H1 (cell line): ENCODE measurements around the gene PKD1. TPM values are rescaled to one million over a fixed set of nuclear protein-coding genes. Genes with fewer than 3 reads are reported as not detected.

Experiments
- CTCF ChIA-PET: fragments of 300-600 bp; sonication (Branson Sonifier 250); formaldehyde crosslinking; loops from one replicate; lab custom pipeline; 2021; ENCODE audit not compliant: partially characterized antibody; lab: Charles Lee
- POLR2A ChIA-PET: fragments of 300-600 bp; sonication (Branson Sonifier 250); formaldehyde crosslinking; loops from one replicate; lab custom pipeline; 2021; ENCODE audit warnings: inconsistent platforms; ENCODE audit not compliant: partially characterized antibody; lab: Charles Lee
- DNase-seq, 2 experiments: peaks; one replicate each; pipeline versions ENCODE4 v3.0.0 to v3.0.0-alpha.2; 2010 to 2022; ENCODE audit warnings: low spot score in 2 of 2, low read depth in 1 of 2, mixed read lengths in 1 of 2
- FAIRE-seq: peaks from 2 replicates; lab custom pipeline; 2011; peaks lifted over from hg19 to GRCh38; lab: Jason Lieb, UNC
- H2AFZ ChIP-seq: 2 replicates; pipeline ENCODE4 v1.8.1; 2012; ENCODE audit warnings: low read length, inconsistent platforms
- H2AK5ac ChIP-seq: 2 replicates; pipeline ENCODE4 v1.6.1; 2013; ENCODE audit warnings: low read depth, low read length
- H2BK120ac ChIP-seq: replicated peaks from 2 replicates; pipeline ENCODE3; 2013; ENCODE audit warnings: low read depth, low read length, inconsistent platforms
- H2BK12ac ChIP-seq: 2 replicates; pipeline ENCODE4 v1.6.1; 2013; ENCODE audit warnings: low read depth, low read length
- H2BK15ac ChIP-seq: 2 replicates; pipeline ENCODE4 v1.6.1; 2013; ENCODE audit warnings: low read length
- H2BK20ac ChIP-seq: 2 replicates; pipeline ENCODE4 v1.6.1; 2013; ENCODE audit warnings: low read length
- H2BK5ac ChIP-seq: 2 replicates; pipeline ENCODE4 v1.6.1; 2013; ENCODE audit warnings: low read depth, low read length
- H3K14ac ChIP-seq: 2 replicates; pipeline ENCODE4 v1.6.1; 2013; ENCODE audit warnings: inconsistent platforms; ENCODE audit not compliant: insufficient read length
- H3K18ac ChIP-seq: 2 replicates; pipeline ENCODE4 v1.6.1; 2013; ENCODE audit warnings: low read length; ENCODE audit errors: extremely low read depth
- H3K23ac ChIP-seq: 2 replicates; pipeline ENCODE4 v1.6.1; 2013; ENCODE audit warnings: inconsistent platforms; ENCODE audit not compliant: insufficient read length
- H3K23me2 ChIP-seq: 2 replicates; pipeline ENCODE4 v1.6.1; 2013; ENCODE audit warnings: low read depth, low read length
- H3K27ac ChIP-seq: 2 replicates; pipeline ENCODE4 v1.6.1; 2011; ENCODE audit warnings: low read depth, low read length, inconsistent platforms
- H3K27me3 ChIP-seq, 4 experiments: replicated peaks in 1 of 4; 1 replicate in 1 of 4; 2 replicates in 3 of 4; pipeline versions ENCODE4 v1.6.1 to v1.8.1; 2011 to 2013; ENCODE audit warnings: low read length in 3 of 4, mild to moderate bottlenecking in 3 of 4, inconsistent platforms in 2 of 4, mixed read lengths in 2 of 4, moderate library complexity in 1 of 4; ENCODE audit not compliant: control insufficient read depth in 3 of 4, insufficient read depth in 3 of 4; ENCODE audit errors: extremely low read depth in 1 of 4
- H3K36me3 ChIP-seq, 4 experiments: 2 replicates each; pipeline versions ENCODE4 v1.6.1 to v1.8.1; 2011 to 2013; ENCODE audit warnings: mild to moderate bottlenecking in 4 of 4, low read length in 3 of 4, moderate library complexity in 2 of 4, control low read depth in 1 of 4, inconsistent platforms in 1 of 4; ENCODE audit not compliant: insufficient read depth in 4 of 4, control insufficient read depth in 2 of 4
- H3K4ac ChIP-seq: replicated peaks from 2 replicates; pipeline ENCODE3; 2013; ENCODE audit warnings: low read length, low read depth, mixed read lengths, inconsistent platforms; ENCODE audit not compliant: insufficient read length
- H3K4me1 ChIP-seq, 4 experiments: replicated peaks in 1 of 4; 1 replicate in 1 of 4; 2 replicates in 3 of 4; pipeline versions ENCODE4 v1.6.1 to v1.8.1; 2011 to 2013; ENCODE audit warnings: low read length in 3 of 4, inconsistent platforms in 2 of 4, mixed read lengths in 1 of 4; ENCODE audit not compliant: insufficient read depth in 4 of 4, control insufficient read depth in 3 of 4
- H3K4me2 ChIP-seq, 2 experiments: 2 replicates each; pipeline versions ENCODE4 v1.6.1 to v1.8.1; 2011 to 2013; ENCODE audit warnings: low read depth in 2 of 2, low read length in 2 of 2, control low read depth in 1 of 2, inconsistent platforms in 1 of 2, mild to moderate bottlenecking in 1 of 2; ENCODE audit not compliant: insufficient read depth in 1 of 2
- H3K4me3 ChIP-seq, 4 experiments: fragments of 200-600, 300-600 bp in 1 of 4; sonication (generic), shearing (Covaris generic), sonication (Bioruptor Twin) in 1 of 4; 2 replicates each; pipeline versions ENCODE4 v1.5.1 to v1.8.1; 2011 to 2016; ENCODE audit warnings: low read length in 4 of 4, low read depth in 3 of 4, control low read depth in 2 of 4, inconsistent platforms in 2 of 4, mild to moderate bottlenecking in 2 of 4, mixed read lengths in 1 of 4, moderate library complexity in 1 of 4; ENCODE audit not compliant: insufficient read depth in 2 of 4; ENCODE audit errors: extremely low read depth in 1 of 4
- H3K56ac ChIP-seq: replicated peaks from 2 replicates; pipeline ENCODE3; 2013; ENCODE audit warnings: low read depth, mild to moderate bottlenecking, mixed read lengths, low read length, inconsistent platforms; ENCODE audit not compliant: insufficient read length
- H3K79me1 ChIP-seq: 2 replicates; pipeline ENCODE4 v1.6.1; 2013; ENCODE audit warnings: low read depth, low read length, control low read depth
- H3K79me2 ChIP-seq, 2 experiments: 2 replicates each; pipeline versions ENCODE4 v1.6.1 to v1.8.1; 2012 to 2013; ENCODE audit warnings: low read length in 2 of 2, mild to moderate bottlenecking in 2 of 2, inconsistent platforms in 1 of 2; ENCODE audit not compliant: insufficient read depth in 2 of 2, control insufficient read depth in 1 of 2
- H3K9ac ChIP-seq, 4 experiments: replicated peaks in 1 of 4; 1 replicate in 1 of 4; 2 replicates in 3 of 4; pipeline versions ENCODE4 v1.6.1 to v1.8.1; 2011 to 2013; ENCODE audit warnings: low read depth in 3 of 4, low read length in 3 of 4, control low read depth in 2 of 4, mild to moderate bottlenecking in 2 of 4, moderate library complexity in 2 of 4, inconsistent platforms in 1 of 4; ENCODE audit errors: extremely low read depth in 1 of 4
- H3K9me3 ChIP-seq, 2 experiments: 2 replicates each; pipeline versions ENCODE4 v1.6.1 to v1.8.1; 2012 to 2013; ENCODE audit warnings: mild to moderate bottlenecking in 2 of 2, moderate library complexity in 2 of 2, control low read depth in 1 of 2, inconsistent platforms in 1 of 2, low read depth in 1 of 2, low read length in 1 of 2, mixed read lengths in 1 of 2; ENCODE audit not compliant: insufficient read depth in 2 of 2
- H4K20me1 ChIP-seq, 2 experiments: replicated peaks in 1 of 2; 2 replicates each; pipeline versions ENCODE3 to v1.8.1; 2011 to 2013; ENCODE audit warnings: inconsistent platforms in 2 of 2, low read length in 2 of 2, mild to moderate bottlenecking in 1 of 2; ENCODE audit not compliant: insufficient read depth in 2 of 2, control insufficient read depth in 1 of 2
- H4K5ac ChIP-seq: 2 replicates; pipeline ENCODE4 v1.6.1; 2013; ENCODE audit warnings: low read length, low read depth, mixed read lengths, inconsistent platforms; ENCODE audit not compliant: insufficient read length
- H4K8ac ChIP-seq: 2 replicates; pipeline ENCODE4 v1.8.0; 2013; ENCODE audit warnings: mild to moderate bottlenecking, moderate library complexity, low read length, inconsistent platforms; ENCODE audit not compliant: insufficient read depth; ENCODE audit errors: extremely low read depth
- H4K91ac ChIP-seq: replicated peaks from 2 replicates; pipeline ENCODE3; 2013; ENCODE audit warnings: low read length, mixed read lengths, inconsistent platforms; ENCODE audit not compliant: insufficient read length
- BCL11A ChIP-seq, 2 experiments: IDR thresholded peaks; one replicate each; pipeline ENCODE4 v1.6.1; 2011; ENCODE audit warnings: low read depth in 2 of 2, low read length in 2 of 2, mild to moderate bottlenecking in 2 of 2
- CBX5 ChIP-seq: fragments of 300-800, 300-1000 bp; sonication (generic); IDR thresholded peaks from 2 replicates; pipeline ENCODE4 v1.7.1; 2016; ENCODE audit warnings: antibody characterized with exemption, low read length, low read depth
- CEBPB ChIP-seq: IDR thresholded peaks from 2 replicates; pipeline ENCODE4 v1.6.1; 2012; ENCODE audit warnings: low read depth, low read length
- CHD2 ChIP-seq: IDR thresholded peaks from 2 replicates; pipeline ENCODE4 v1.6.1; 2012; ENCODE audit warnings: low read length, improper control_type of control experiment
- CREB1 ChIP-seq: IDR thresholded peaks from 2 replicates; pipeline ENCODE4 v1.6.1; 2012; ENCODE audit warnings: inconsistent platforms
- HDAC6 ChIP-seq: IDR thresholded peaks from one replicate; pipeline ENCODE4 v1.7.1; 2012; ENCODE audit warnings: low read depth, mild to moderate bottlenecking, inconsistent platforms, low read length, moderate library complexity
- KDM1A ChIP-seq: fragments of 200-600, 300-600 bp; sonication (generic); IDR thresholded peaks from 2 replicates; pipeline ENCODE4 v1.7.1; 2016; ENCODE audit warnings: mild to moderate bottlenecking, low read length, borderline replicate concordance
- SIRT6 ChIP-seq: IDR thresholded peaks from one replicate; pipeline ENCODE4 v1.7.1; 2012; ENCODE audit warnings: low read length, inconsistent platforms
- WGBS, 2 experiments: shearing (Covaris generic) in 1 of 2; methylation state at CpG; one replicate each; pipeline versions ENCODE4 v1.1.6 to v1.1.7; 2013 to 2015; ENCODE audit warnings: low lambda C conversion rate in 2 of 2, mixed read lengths in 2 of 2, inconsistent platforms in 1 of 2, low coverage in 1 of 2, missing lambda C conversion rate in 1 of 2; ENCODE audit not compliant: insufficient replicate concordance in 2 of 2, insufficient coverage in 1 of 2, insufficient read length in 1 of 2; ENCODE audit errors: extremely low coverage in 1 of 2, missing lambda C conversion rate in 1 of 2; 5-methylcytosine and 5-hydroxymethylcytosine counted together
- polyA plus RNA-seq, 7 experiments: library from polyadenylated mRNA; depleted of rRNA in 3 of 7; stranded (reverse) in 5 of 7; unstranded in 2 of 7; fragments of >200 nt in 5 of 7; fragments of 200-250 nt in 2 of 7; gene quantifications; 1 replicate in 5 of 7; 2 replicates in 1 of 7; 4 replicates in 1 of 7; pipeline versions ENCODE4 v1.2.1 to v1.2.3, GENCODE V29; 2011 to 2013; ENCODE audit warnings: missing spikeins in 2 of 7, mixed read lengths in 2 of 7
- total RNA-seq: library from RNA; stranded (reverse); fragmentation: NEBNext Ultra II Directional; extraction: Animal tissue kit (Norgen Biotek cat#: 25700); gene quantifications from 2 replicates; pipeline ENCODE4 v1.2.1, GENCODE V29; 2021

The PKD1 gene
- total and polyA plus RNA-seq, 2 of the 8 experiments (the other 6 are each of a cell fraction or from before 2014, with no cell fraction given): 40.6 to 52.7 TPM

DNA sequence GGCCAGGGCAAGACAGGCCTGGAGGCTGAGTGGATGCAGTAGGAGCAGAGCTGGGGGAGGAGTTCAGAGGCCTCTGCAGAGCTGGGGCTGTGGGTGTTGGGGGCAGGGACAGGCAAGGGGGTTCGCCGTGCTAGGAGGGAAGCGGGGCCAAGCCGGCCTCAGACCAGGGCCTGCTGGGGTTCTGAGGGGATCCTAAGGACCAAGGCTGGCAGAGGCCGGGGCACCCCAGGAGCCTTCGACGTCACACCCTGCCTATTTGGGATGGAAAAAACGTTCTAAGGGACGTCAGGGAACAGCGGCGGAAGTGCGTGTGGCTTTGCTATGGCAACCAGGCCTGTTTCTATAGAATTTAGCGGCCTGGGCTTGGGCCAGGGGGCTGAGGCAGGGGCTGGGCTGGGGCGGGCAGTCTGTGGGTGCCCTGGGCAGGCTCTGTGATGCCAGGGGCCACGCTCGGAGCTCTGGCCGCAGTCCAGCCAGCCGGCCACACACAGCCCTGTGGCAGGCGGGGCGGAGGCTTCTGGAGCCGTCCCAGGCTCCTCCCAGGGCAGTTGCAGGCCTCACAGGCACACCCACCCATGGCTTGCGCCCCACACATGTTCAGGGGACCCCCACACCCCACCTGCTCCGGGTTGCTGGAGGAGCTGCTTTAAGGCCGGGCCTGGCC lies 23.6 kb upstream of the PKD1 start:
- H3K27ac ChIP-seq: 0 out of 2 replicates have a peak overlapping the region, but pooled peaks have one; percentile 7

More for the DNA sequence above, 23.6 kb upstream of the PKD1 start:
- peaks cover 0 to 10% of the 10 kb centered on the region in 2 experiments; a peak in 1 of 4 replicates for H3K9me3 ChIP-seq
- peaks cover 0 to 32% (median 19%) of the 10 kb centered on the region in 4 experiments; a peak in 5 of 7 replicates for H3K4me1 ChIP-seq
- no peak overlapping the region for H3K4me2 ChIP-seq
- CTCF ChIA-PET: interaction anchor here (0.6 to 2.0 kb wide), 3 partner anchors 19 to 1680 kb away, joined by 3 to 6 read pairs (median 3); no protein-coding TSS in a partner anchor
- H4K20me1 ChIP-seq: peaks cover 30 to 55% of the 10 kb centered on the region in 2 experiments
- H3K4me3 ChIP-seq: no peak overlapping the region
- H2AK5ac ChIP-seq: no peak overlapping the region; the same call in 1 of the 2 replicates
- H2BK12ac ChIP-seq: no peak overlapping the region
- H3K23ac ChIP-seq: no peak overlapping the region
- no peak overlapping the region for H3K14ac ChIP-seq
- H3K23me2 ChIP-seq: peaks cover 7% of the 10 kb centered on the region; the same call in 1 of the 2 replicates
- no peak overlapping the region for H2BK120ac ChIP-seq
- no peak overlapping the region for H4K5ac ChIP-seq
- DNase-seq (no peak), FAIRE-seq (no peak)
- POLR2A ChIA-PET: interaction anchor here (0.6 to 15.0 kb wide), 10 partner anchors 8 to 98 kb away, joined by 3 to 312 read pairs (median 3); partner anchors contain the start of gene CASKIN1
- no peak overlapping the region for H2AFZ ChIP-seq
- no peak overlapping the region for H2BK20ac ChIP-seq
- H4K91ac ChIP-seq: no peak overlapping the region
- no peak overlapping the region for H2BK15ac ChIP-seq
- H3K18ac ChIP-seq: no peak overlapping the region
- H3K4ac ChIP-seq: no peak overlapping the region
- peaks cover 25% of the 10 kb centered on the region for H3K79me1 ChIP-seq
- peaks cover 44 to 86% of the 10 kb centered on the region in 2 experiments for H3K79me2 ChIP-seq
- WGBS, 2 experiments: 78% methylated on average over 18 of the region's 24 CpGs; no CpG with 5 or more reads in 1 of the 2 experiments
- peaks cover 0 to 9% (median 3%) of the 10 kb centered on the region in 4 experiments; a peak in 5 of 8 replicates for H3K36me3 ChIP-seq
- no peak overlapping the region for H3K56ac ChIP-seq
- H2BK5ac ChIP-seq: no peak overlapping the region
- no peaks in the 10 kb centered on the region for H3K27me3 ChIP-seq
- H4K8ac ChIP-seq: no peak overlapping the region; the same call in none of the 2 replicates
- TF ChIP-seq CBX5 (no peak), SIRT6 (no peak), CREB1 (no peak), CEBPB (no peak), CHD2 (no peak), KDM1A (no peak), HDAC6 (no peak), BCL11A (IDR thresholded peaks at IDR 0.05; ENCODE audit: low read depth in 2 of 2, low read length in 2 of 2) (no peak)
- peak overlapping the region in 1 of 4 experiments; percentile 13; a peak in 1 of 7 replicates for H3K9ac ChIP-seq
